ENCODE data around the gene HSPB1.

DNA sequence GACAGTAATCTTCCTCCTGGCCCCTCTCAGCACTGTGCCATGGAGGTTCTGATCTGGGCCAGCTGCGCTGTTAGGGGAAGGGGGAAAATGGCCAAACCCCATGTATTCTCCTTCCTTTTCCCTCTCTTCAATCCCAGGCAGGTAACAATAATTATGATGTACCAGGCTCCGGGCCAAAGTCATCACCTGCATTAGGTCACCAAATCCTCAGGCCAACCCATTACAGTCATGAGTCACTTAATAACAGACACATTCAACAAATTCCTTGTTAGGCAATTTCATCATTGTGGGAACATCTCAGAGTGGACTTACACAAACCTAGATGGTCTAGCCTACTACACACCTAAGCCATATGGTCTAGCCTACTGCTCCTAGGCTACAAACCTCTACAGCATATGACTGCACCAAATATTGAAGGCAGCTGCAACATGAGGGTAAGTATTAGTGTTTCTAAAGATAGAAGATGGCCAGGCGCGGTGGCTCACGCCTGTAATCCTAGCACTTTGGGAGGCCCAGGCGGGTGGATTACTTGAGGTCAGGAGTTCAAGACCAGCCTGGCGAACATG is 2.2 kb upstream of the HSPB1 start:
- TF ChIP-seq, protein P1, sequence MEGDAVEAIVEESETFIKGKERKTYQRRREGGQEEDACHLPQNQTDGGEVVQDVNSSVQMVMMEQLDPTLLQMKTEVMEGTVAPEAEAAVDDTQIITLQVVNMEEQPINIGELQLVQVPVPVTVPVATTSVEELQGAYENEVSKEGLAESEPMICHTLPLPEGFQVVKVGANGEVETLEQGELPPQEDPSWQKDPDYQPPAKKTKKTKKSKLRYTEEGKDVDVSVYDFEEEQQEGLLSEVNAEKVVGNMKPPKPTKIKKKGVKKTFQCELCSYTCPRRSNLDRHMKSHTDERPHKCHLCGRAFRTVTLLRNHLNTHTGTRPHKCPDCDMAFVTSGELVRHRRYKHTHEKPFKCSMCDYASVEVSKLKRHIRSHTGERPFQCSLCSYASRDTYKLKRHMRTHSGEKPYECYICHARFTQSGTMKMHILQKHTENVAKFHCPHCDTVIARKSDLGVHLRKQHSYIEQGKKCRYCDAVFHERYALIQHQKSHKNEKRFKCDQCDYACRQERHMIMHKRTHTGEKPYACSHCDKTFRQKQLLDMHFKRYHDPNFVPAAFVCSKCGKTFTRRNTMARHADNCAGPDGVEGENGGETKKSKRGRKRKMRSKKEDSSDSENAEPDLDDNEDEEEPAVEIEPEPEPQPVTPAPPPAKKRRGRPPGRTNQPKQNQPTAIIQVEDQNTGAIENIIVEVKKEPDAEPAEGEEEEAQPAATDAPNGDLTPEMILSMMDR (IDR thresholded peaks at IDR 0.05): no peak
- TF ChIP-seq POLR2A (IDR thresholded peaks at IDR 0.05): no peak
